ENCODE measurements around the gene ADAMTS14. TPM values are rescaled to one million over a fixed set of nuclear protein-coding genes. Genes with fewer than 3 reads are reported as not detected.

Gene ADAMTS14
- total RNA-seq, 1 experiment from 2014 or later, result 1.6 TPM

- H4K91ac ChIP-seq (ENCODE audit: insufficient read length, low read depth, low read length), result no peak overlapping the region
- H2BK15ac ChIP-seq (ENCODE audit: low read depth, low read length), result no peak overlapping the region
- peaks cover 8 to 18% (median 17%) of the 10 kb centered on the region in 3 experiments; a peak in 6 of 7 replicates for H3K36me3 Mint-ChIP-seq (ENCODE audit: insufficient read depth in 1 of 3, low read depth in 3 of 3)
- H4K5ac ChIP-seq (ENCODE audit: insufficient read length, low read depth, low read length), result no peak overlapping the region
- no peaks in the 10 kb centered on the region for H3K79me1 ChIP-seq (ENCODE audit: insufficient read depth, low read depth, low read length, poor library complexity, severe bottlenecking)
- no peak overlapping the region for H3K4me3 Mint-ChIP-seq
- H2AK5ac ChIP-seq (ENCODE audit: insufficient read length, low read length), result no peak overlapping the region
- H2BK20ac ChIP-seq (ENCODE audit: low read depth, low read length, poor library complexity, severe bottlenecking), result no peak overlapping the region
- no peak overlapping the region for H3K27ac ChIP-seq (ENCODE audit: insufficient read length, low read depth, low read length)
- no peaks in the 10 kb centered on the region for H3K27me3 ChIP-seq (ENCODE audit: insufficient read depth, low read length)
- H2BK5ac ChIP-seq (ENCODE audit: insufficient read length, low read length), result no peak overlapping the region
- H3K56ac ChIP-seq (ENCODE audit: insufficient read length, low read depth, low read length), result no peak overlapping the region
- no peak for DNase-seq
- no peak overlapping the region for H2AFZ ChIP-seq (ENCODE audit: low read length)
- no peak overlapping the region for H3K9ac ChIP-seq (ENCODE audit: extremely low read depth, insufficient read length, low read length)
- no peak overlapping the region; the same call in 1 of the 2 replicates for H3K14ac ChIP-seq (ENCODE audit: insufficient read depth, low read length)
- H3T11ph ChIP-seq (ENCODE audit: low read length), result no peak overlapping the region
- no peak overlapping the region for H3K18ac ChIP-seq (ENCODE audit: insufficient read length, low read depth, low read length)
- H3K4me1 Mint-ChIP-seq, result peaks cover 25 to 30% of the 10 kb centered on the region in 2 experiments
- no peak overlapping the region for H3K23ac ChIP-seq (ENCODE audit: insufficient read length, low read depth, low read length)
- no peak overlapping the region for H3K4ac ChIP-seq (ENCODE audit: low read depth, low read length)
- no peaks in the 10 kb centered on the region for H3K79me2 ChIP-seq (ENCODE audit: insufficient read depth, low read length)
- H3K4me2 ChIP-seq (ENCODE audit: insufficient read depth, insufficient read length, low read length), result no peak overlapping the region
- no peak overlapping the region for H3K27ac Mint-ChIP-seq
- peaks cover 19 to 22% of the 10 kb centered on the region in 2 experiments for H3K9me3 Mint-ChIP-seq
- TF ChIP-seq CTCF (conservative IDR thresholded peaks at IDR 0.05), result no peak
- no peaks in the 10 kb centered on the region for H3K23me2 ChIP-seq (ENCODE audit: insufficient read length, low read depth, low read length, poor library complexity, severe bottlenecking)
- no peaks in the 10 kb centered on the region for H3K4me1 ChIP-seq (ENCODE audit: insufficient read depth, low read length)
- H3K27me3 Mint-ChIP-seq (ENCODE audit: low read depth), result peaks cover 3% of the 10 kb centered on the region; the same call in 1 of the 2 replicates
- no peak overlapping the region for H4K8ac ChIP-seq (replicated peaks; ENCODE audit: insufficient read length, low read depth, low read length)
- no peak overlapping the region for H2BK12ac ChIP-seq (ENCODE audit: insufficient read length, low read depth, low read length)
- no peaks in the 10 kb centered on the region for H4K20me1 ChIP-seq (ENCODE audit: control insufficient read depth, insufficient read depth, insufficient read length)
- no peaks in the 10 kb centered on the region for H3K9me3 ChIP-seq (ENCODE audit: control insufficient read depth, low read depth, low read length)
- no peak overlapping the region for H2BK120ac ChIP-seq (ENCODE audit: low read depth, low read length, poor library complexity, severe bottlenecking)
- WGBS (ENCODE audit: extremely low coverage, insufficient read length, low lambda C conversion rate), result no CpG with 5 or more reads among the region's 7 CpGs
Observed at GRCh38 chr10:70762441-70763175, 90.3 kb downstream of the ADAMTS14 start.
